Esophagus muscularis mucosa (tissue), 3 donors: Measurements from ENCODE around the gene CEP89.

Experiments
- CTCF ChIP-seq, 3 experiments: fragments of 200-600 bp in 2 of 3; fragments of 450-650 bp in 1 of 3; sonication (generic) in 2 of 3; IDR thresholded peaks; one replicate each; pipeline ENCODE4 v1.5.1; 2017 to 2019; ENCODE audit warnings: antibody characterized with exemption in 3 of 3, mild to moderate bottlenecking in 2 of 3, moderate library complexity in 1 of 3
- POLR2A ChIP-seq: fragments of 450-650 bp; IDR thresholded peaks from one replicate; pipeline ENCODE4 v1.6.1; 2017; ENCODE audit warnings: antibody characterized with exemption, moderate library complexity, mild to moderate bottlenecking, low read depth

- TF ChIP-seq POLR2A (no peak), CTCF (IDR thresholded peaks at IDR 0.05) (no peak)
Observed at GRCh38 chr19:32928806-32929205, 43.0 kb downstream of the CEP89 start.
